Measurements from ENCODE around the gene BTN1A1.

The BTN1A1 gene

GRCh38 chr6:26556263-26557070 is 56.4 kb downstream of the BTN1A1 start:
- H3K4me3 ChIP-seq (ENCODE audit: low read length), result peak overlapping the region; percentile 77
- TF ChIP-seq CTCF (conservative IDR thresholded peaks at IDR 0.05; ENCODE audit: low read depth, low read length), result no peak
- no peak for DNase-seq (ENCODE audit: low read depth)
